Activated T-helper 1 cell treated with anti-CD3 and anti-CD28 coated beads, Interleukin-12 subunit alpha, Interleukin-12 subunit beta, Interleukin-2, Interleukin-4 antibody, amounts not matched to agents 30 ng/mL and 10 ng/mL and 1 ng/mL, durations not matched to agents 14 hours and 24 hours and 36 hours (primary cell): ENCODE measurements around the gene GPA33. TPM values are rescaled to one million over a fixed set of nuclear protein-coding genes. Genes with fewer than 3 reads are reported as not detected.

Experiments used
- DNase-seq: peaks from one replicate; pipeline ENCODE4 v3.0.0; 2021; ENCODE audit warnings: low spot score
- H3K27ac Mint-ChIP-seq: one replicate; pipeline ENCODE4 v1.8.0; 2021; ENCODE audit warnings: mild to moderate bottlenecking, mixed read lengths
- H3K27me3 Mint-ChIP-seq: one replicate; pipeline ENCODE4 v1.8.0; 2022; ENCODE audit warnings: mild to moderate bottlenecking, moderate library complexity, mixed read lengths; ENCODE audit not compliant: insufficient read depth
- H3K36me3 Mint-ChIP-seq: one replicate; pipeline ENCODE4 v1.8.0; 2021; ENCODE audit warnings: low read depth, mixed read lengths
- H3K4me1 Mint-ChIP-seq: one replicate; pipeline ENCODE4 v1.8.0; 2021; ENCODE audit warnings: low read depth, mixed read lengths
- H3K4me3 Mint-ChIP-seq: one replicate; pipeline ENCODE4 v1.8.0; 2021; ENCODE audit warnings: mild to moderate bottlenecking, moderate library complexity, mixed read lengths
- H3K9me3 Mint-ChIP-seq: one replicate; pipeline ENCODE4 v1.8.0; 2021; ENCODE audit warnings: mixed read lengths
- intact Hi-C: fragments of 100-400 bp; cut with micrococcal nuclease; formaldehyde crosslinking; loops from one replicate; pipeline ENCODE4 v1.15.1; 2024
- total RNA-seq: library from RNA; stranded (reverse); gene quantifications from 2 replicates; pipeline ENCODE4 v1.2.3, GENCODE V29; 2022

GPA33 gene
- total RNA-seq, 1 donor from 2014 or later = 0.08 TPM

GRCh38 chr1:167013108-167013929 is 76.9 kb downstream of the GPA33 start:
- no peak for DNase-seq
- no peak overlapping the region for H3K4me3 Mint-ChIP-seq
- no peaks in the 10 kb centered on the region for H3K9me3 Mint-ChIP-seq
- intact Hi-C loops = no loop called here
- H3K27ac Mint-ChIP-seq = no peak overlapping the region
- peaks cover 28% of the 10 kb centered on the region for H3K27me3 Mint-ChIP-seq
- H3K4me1 Mint-ChIP-seq = no peaks in the 10 kb centered on the region
- no peaks in the 10 kb centered on the region for H3K36me3 Mint-ChIP-seq

GRCh38 chr1:167012570-167012969 is 77.6 kb downstream of the GPA33 start:
- Mint-ChIP-seq H3K4me1 (no peaks in the 10 kb centered on the region), H3K4me3 (no peak overlapping the region), H3K27ac (no peak overlapping the region), H3K27me3 (peaks cover 28% of the 10 kb centered on the region), H3K36me3 (no peaks in the 10 kb centered on the region), H3K9me3 (no peaks in the 10 kb centered on the region)
- intact Hi-C loops = no loop called here
- DNase-seq = no peak

GRCh38 chr1:167011560-167012191 is 78.5 kb downstream of the GPA33 start:
- Mint-ChIP-seq H3K36me3 (no peaks in the 10 kb centered on the region), H3K27me3 (peaks cover 33% of the 10 kb centered on the region), H3K4me3 (no peak overlapping the region), H3K27ac (no peak overlapping the region), H3K9me3 (no peaks in the 10 kb centered on the region), H3K4me1 (no peaks in the 10 kb centered on the region)
- DNase-seq = no peak
- intact Hi-C loops = no loop called here

- peaks cover 1% of the 10 kb centered on the region for H3K36me3 Mint-ChIP-seq
- intact Hi-C loops = no loop called here
- H3K27ac Mint-ChIP-seq = no peak overlapping the region
- no peak overlapping the region for H3K4me3 Mint-ChIP-seq
- H3K27me3 Mint-ChIP-seq = peaks cover 4% of the 10 kb centered on the region
- H3K4me1 Mint-ChIP-seq = peaks cover 14% of the 10 kb centered on the region
- H3K9me3 Mint-ChIP-seq = peaks cover 4% of the 10 kb centered on the region
- no peak for DNase-seq
These were observed 86.5 kb downstream of the GPA33 start for GRCh38 chr1:167003711-167004110.

Other genes with a start within 250 kb of the GPA33 start
- gene TADA1, start 214.1 kb downstream of the GPA33 start, total RNA-seq = 15.6 and 17.3 TPM in 2 replicates
- gene ILDR2, start 114.8 kb downstream of the GPA33 start, total RNA-seq = 11.3 and 14.4 TPM in 2 replicates
- not detected in 2 replicates for gene MAEL, start 101.1 kb downstream of the GPA33 start, total RNA-seq
- gene STYXL2, start 3.7 kb upstream of the GPA33 start, total RNA-seq = not detected in 2 replicates
- gene POU2F1, start 130.5 kb upstream of the GPA33 start, total RNA-seq = 20.2 and 24.6 TPM in 2 replicates